GM11168 (cell line): Measurements from ENCODE around the gene SYT7.
"Not testable (repeated sequence)": the region's sequence is repeated elsewhere in the genome, so short reads cannot be mapped to it uniquely, and the experiment has no call there.

Source experiments
- in situ Hi-C: fragments of 300-500 bp; cut with MboI; formaldehyde crosslinking; loops from one replicate; pipeline ENCODE4 v1.12.0; 2022; ENCODE audit warnings: low sequenced_read_pairs; ENCODE audit not compliant: unreplicated experiment

SYT7 gene, protein sequence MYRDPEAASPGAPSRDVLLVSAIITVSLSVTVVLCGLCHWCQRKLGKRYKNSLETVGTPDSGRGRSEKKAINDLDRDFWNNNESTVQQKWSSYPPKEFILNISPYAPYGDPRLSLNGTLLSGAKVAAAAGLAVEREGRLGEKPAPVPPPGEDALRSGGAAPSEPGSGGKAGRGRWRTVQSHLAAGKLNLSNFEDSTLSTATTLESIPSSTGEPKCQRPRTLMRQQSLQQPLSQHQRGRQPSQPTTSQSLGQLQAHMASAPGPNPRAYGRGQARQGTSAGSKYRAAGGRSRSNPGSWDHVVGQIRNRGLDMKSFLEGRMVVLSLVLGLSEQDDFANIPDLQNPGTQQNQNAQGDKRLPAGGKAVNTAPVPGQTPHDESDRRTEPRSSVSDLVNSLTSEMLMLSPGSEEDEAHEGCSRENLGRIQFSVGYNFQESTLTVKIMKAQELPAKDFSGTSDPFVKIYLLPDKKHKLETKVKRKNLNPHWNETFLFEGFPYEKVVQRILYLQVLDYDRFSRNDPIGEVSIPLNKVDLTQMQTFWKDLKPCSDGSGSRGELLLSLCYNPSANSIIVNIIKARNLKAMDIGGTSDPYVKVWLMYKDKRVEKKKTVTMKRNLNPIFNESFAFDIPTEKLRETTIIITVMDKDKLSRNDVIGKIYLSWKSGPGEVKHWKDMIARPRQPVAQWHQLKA

DNA sequence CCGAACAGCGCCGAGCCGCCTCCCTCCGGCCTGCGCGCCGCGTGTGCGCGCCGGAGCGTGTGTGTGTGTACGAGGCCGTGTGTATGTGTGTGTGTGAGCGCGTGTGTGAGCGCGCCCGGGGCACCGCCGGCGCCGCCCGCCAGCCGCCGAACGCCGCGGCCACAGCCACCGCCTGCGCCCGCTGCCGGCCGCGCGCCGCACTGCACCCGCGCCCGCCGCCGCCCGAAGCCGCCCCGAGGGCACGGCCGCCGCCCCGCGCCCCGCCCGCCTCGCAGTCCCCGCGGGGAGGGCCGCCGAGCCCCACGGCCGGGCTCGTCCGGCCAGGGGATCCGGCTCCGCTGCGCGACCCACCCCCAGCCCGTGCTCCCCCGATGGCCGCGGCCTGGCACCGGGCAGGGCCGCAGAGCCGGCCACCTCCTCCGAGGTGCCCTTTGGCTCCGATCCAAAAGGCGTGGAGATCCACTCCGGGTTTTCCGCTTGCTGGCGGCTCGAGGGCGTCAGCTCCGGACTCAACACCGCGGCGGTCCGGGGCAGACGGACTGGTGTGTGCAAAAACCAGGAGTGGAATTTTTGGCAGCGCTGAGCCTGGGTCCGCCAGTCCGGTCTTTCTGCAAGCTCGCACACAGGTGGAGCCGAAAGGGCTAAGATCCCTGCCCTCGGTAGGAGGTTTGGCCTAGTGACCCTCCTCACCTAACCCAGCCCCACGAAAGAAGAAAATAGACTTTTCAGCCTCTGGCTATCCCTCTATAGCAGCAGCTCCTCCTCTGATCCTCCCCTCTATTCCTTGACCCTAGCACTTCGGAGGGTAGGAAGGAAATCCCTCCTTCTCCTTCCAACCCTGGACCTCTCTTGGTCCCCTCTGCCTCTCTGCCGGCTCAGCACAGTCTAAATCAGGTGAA is at the start of gene SYT7:
Gene SYT7 (minus strand): TSS at position 47 of the 899 bp plus-strand sequence. CDS start 256 bp downstream, outside the sequence.
- in situ Hi-C loops = no loop called here

DNA sequence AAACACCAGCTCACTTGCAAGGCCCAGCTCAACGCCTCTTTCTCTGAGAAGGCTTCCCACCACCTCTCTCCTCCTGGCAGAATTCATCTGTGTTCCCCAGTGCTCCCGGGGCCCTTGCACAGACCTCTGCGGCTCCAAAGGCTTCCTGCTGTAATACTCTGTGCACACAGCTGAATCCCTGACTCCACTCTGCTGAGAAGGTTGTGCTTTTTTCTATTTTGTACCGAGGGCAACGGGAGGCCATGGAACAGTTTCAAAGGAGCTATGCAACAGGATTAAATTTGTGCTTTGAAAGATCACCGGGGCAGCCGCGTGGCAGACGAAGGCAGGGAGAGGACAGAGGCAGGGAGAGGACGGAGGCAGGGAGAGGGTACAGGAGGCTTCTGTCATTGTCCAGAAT is 49.2 kb upstream of the SYT7 start:
- in situ Hi-C loops = no loop called here

DNA sequence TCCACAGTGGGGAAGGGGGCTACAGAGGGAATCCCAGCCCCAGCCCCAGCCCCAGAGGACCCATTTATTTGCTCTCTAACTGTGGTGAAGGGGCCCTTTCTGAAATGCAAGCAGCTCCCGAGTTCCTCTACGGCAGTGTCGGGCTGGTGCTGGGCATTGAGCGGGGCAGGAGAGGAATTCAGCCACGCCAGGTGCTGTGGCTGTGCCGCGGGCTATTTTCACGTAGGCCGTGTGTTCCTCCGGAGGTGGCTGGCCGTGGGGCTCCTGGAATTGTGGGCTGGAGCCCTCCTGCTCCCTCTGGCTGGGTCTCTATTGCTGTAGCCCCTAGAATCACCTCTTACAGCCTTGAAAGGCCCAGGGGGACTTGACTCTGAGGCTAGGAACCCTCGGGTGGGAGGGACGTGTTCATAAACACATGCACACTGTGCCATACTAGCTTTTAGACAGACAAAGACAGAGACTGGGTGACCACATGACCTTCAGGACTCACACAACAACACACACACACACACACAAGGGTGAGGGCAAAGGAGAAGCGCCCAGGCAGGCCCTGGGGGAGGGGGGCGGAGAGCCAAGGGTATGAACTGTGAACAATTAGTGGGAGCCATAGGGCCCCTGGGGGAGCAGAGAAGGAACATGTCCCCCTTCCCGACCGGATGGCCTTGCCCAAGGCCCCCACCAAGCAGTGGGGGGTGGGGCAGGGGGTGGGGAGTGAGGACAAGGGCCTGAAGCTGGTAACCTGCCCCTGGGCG is 48.4 kb upstream of the SYT7 start:
- in situ Hi-C loops = no loop called here

DNA sequence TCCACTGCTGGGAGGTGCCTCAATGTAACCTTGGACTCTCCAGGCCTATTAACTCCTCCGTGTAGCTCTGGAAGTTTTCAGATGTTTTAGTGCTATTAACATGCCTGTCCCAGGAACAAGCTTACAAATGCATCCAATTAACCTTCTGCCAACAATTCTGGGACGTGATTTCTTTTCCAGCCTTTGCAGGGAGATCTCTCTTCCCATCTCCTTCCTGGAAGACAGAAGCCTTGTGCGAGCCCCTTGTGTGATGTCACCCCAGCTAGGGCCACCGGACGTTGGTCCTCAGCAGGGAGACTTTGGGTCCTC is 47.7 kb upstream of the SYT7 start:
- in situ Hi-C loops = no loop called here

DNA sequence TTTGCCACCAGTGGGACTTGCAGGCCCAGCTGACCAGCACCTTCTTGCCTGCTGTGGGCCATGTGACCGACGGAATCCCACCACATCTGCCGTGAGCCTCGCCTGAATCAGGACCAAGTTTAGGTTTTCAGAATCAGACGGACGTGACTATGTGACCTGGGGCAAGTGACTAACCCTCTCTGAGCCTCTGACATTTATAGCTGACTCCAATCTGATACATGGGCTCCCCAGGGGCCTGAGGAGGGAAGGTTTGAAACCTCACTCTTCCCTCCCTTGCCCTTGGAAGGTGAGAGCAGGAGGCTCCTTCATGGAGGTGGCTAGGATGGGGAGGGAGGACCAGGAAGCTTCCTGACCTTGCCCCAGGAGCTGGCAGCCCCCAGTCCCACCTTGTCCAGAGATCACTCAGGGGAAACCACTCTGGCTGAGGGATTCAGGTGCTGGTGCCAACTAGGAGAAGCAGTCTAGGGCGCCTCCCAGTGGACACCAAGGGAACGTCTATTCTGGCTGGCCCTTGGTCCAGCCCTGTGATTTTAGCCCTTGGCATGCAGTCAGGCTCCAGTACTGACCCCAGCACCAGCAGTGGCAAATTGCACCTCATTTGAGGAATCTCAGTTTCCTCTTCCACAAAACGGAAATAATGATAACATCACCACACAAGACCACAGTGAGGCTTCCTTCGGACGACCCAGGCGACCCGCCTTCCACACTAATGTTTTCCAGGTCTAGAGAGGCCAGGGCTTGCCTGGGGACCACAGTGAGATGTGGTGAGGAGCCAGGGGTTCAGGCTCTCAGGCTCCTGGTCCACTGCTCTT is 47.2 kb upstream of the SYT7 start:
- in situ Hi-C loops = no loop called here

DNA sequence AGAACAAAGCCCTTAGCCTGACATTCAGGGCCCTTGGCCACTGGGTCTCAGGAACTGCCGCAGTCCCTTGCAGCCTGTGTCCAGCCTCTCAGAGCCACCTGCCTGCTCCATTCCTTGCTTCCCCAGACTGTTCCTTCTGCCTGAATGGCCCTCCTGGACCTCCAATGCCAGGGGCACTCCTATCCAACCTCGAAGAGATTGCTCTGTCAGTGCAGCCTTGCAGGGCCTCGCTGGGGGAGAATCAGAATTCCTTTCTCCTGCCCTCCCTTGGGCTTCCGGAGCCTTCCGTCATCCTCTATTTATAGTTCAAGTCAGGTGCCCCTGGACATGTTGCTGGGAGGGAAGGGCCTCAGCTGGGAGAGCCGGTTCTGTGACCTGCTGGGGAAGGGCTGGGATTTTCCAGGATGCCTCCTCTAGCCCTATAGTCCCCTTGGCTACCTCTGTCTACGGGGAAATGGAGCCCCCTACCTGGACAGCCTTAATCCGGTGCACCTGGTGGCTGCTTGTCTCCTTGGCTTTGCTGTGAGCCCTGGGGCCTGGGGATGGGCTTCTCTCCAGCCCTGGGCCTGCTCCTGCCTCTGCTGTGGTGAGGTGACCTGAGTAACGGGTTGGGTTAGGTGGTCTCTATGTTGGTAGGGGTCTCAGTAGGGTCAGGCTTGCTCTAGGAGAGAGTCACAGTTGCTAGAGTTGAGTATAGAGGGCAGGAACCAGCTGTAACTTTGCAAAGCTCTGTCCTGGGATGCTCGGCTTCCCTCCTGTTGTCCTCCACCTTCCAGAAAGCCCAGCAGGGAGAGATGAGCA is 45.9 kb upstream of the SYT7 start:
- in situ Hi-C loops = no loop called here

DNA sequence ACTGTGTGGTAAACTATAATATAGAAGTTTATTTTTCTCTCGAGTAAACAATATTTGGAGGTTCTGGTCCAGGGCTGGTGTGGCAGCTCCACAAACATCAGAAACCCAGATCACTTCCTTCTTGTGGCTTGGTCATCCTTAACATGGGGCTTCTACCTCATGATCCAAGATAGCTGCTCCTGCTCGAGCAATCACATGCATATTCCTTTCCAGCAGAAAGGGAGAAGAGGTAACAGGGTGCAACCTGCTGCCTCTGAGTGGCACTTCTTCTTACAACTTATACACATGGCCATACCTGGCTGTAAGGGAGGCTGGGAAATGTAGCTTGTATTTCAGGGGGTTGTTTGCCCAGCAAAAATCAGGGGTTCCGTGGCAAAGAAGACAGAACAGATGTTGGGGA is 44.6 kb upstream of the SYT7 start:
- in situ Hi-C loops = no loop called here

DNA sequence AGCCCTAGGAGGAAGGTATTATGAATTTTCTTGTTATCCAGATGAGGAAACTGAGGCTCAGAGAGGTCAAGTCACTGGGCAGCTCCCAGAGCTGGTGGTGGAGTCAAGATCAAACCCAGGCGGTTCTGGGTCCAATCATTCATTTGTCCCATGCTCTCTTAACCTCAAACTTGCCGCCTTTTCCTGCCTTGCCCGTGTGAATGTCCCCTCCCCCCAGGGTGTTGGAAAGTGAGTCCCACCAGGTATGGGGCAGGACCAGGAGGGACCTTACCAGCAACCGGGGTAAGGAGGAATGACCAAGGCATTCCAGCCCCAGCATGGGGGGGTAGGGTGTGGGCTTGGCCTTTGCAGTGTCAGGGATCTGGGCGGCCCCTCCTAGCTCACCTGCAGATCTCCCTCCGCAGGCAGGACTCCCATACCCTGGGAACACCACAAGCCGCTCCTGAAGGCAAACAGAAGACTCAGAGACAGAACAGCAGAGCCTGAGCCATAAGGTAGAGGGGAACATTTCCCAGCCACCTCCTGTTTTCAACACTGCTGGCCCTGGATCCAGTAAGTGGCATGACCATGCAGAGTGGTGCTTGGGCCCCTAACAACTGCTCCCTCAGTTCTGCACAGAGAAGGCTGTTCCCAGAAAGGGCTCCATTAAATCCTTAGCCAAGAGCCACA is 41.2 kb upstream of the SYT7 start:
- in situ Hi-C loops = no loop called here

DNA sequence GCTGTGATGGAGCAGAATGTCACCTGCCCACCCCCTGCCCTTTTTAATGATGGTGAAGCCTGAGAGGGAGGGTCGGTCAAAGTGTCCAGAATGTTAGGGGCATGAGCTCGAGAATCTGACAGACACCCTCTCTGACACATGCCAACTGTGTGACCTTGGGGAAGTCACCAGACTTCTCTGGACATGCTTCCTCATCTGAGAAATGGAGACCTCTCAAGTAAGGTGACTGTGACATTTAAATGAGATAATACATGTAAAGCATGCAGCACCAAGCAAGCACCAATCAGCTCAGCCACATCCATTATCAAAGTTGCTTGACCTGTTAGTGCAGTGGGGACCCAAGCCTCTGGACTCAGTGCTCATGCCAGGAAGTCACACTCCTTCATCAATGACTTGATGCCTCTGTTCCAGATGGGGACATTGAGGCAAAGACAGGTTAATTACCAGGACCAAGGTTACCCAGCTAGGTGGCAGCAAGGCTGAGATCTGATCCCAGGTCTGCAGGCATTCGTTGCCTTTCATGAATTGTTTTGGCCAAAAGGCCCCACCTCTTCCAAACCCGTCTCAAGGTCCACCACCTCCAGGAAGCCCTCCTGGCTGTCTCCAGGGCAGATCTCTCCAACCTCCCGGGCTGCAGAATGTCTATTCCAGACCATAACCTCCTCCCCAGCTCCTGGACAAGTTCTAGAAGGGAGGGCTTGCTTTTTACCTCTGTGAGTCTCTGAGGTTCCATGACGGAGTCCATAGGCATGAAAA is 38.8 kb upstream of the SYT7 start:
- in situ Hi-C loops = no loop called here

DNA sequence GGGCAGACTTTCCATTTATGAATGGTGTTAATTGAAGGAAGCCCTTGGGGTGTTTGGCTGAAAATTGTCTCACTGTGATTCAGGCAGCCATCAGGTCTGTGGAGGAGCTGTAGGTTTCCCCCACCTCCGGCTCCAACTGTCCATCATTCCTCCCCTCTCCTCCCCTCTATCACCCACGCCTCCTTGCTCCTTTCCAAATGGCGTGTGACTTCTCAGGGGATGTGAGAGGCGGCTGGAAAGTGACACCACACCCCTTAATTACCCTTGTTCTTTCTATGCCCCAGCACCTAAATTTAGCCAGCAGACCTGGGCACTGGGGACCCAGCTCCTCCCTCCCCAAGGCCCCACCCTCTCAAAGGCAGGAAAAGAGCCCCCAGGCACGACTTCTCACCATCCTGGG is 38.1 kb upstream of the SYT7 start:
- in situ Hi-C loops = no loop called here

DNA sequence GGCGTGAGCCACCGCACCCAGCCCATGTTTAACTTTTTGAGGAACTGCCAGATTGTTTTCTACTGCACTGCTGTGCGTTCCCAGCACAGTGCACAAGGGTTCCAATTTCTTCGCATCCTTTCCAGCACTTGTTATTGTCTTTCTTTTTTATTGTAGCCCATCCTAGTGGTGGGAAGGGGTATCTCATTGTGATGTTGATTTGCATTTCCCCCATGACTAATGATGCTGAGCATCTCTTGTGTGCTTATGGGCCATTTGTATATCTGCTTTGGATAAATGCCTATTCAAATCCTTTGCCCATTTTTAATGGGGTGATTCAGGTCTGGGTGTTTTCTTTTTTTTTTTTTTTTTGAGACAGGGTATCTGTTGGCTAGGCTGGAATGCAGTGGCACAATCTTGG is 36.6 kb upstream of the SYT7 start:
- in situ Hi-C loops = no loop called here

DNA sequence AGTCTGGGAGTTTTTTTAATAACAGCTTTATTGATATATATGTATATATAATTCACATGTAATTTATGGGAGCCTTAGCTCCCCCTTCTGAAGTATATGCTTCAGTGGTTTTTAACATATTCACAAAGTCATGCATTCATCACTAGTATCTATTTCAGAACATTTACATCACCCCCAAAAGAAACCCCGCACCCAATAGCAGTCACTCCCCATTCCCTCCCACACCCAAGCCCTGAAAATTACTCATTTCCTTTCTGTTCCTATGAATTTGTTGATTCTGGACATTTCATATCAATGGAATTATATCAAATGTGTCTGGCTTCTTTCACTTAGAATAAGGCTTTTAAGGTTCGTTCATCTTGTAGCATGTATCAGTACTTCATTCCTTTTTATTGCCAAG is 35.6 kb upstream of the SYT7 start:
- in situ Hi-C loops = no loop called here

DNA sequence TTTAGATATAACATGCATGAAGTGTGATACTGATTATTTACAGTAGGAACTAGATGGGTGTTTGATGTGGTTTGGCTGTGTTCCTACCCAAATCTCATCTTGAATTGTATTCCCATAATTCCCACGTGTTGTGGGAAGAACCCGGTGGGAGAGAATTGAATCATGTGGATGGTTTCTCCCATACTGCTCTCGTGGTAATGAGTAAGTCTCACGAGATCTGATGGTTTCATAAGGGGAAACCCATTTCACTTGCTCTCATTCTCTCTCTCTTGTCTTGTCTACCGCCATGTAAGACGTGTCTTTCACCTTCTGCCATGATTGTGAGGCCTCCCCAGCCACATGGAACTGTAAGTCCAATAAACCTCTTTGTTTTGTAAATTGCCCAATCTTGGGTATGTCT is 33.9 kb upstream of the SYT7 start:
- in situ Hi-C loops = not testable (repeated sequence)

DNA sequence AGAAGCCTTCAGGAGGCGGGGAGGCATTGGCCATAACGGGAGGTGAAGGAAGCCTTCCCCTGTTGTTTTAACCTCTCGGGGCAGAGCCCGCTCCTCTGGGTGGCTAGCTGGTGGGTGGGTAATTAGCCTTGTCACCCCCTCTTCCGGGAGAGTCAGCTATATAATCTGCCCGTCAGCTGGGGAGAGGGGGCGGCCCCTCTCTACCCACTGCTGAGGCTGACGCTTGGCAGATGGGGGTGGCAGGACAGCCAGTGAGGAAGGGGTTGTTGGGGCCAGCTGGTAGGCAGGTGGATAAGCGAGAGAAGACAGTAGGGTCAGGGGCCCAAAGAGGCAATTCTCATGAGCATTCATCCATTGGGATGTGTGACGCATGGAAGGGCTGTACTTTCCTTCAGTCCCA is 33.0 kb upstream of the SYT7 start:
- in situ Hi-C loops = no loop called here

DNA sequence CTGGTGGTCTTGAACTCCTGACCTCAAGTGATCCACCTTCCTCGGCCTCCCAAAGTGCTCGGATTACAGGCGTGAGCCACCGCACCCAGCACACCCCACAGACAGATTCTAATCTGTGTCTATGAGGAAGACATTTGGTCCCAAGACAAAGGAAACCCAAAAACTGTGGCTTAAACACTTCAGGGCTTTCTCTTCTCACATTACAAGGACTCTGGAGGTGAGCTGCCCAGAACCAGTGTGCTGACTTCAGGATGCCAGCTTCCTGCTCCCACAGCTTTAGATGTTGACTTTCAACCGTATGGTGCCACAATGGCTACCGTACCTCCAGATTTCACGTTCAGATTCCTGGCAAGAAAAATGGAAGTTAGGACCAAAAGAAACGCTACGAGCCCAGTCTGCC is 32.2 kb upstream of the SYT7 start:
- in situ Hi-C loops = no loop called here

DNA sequence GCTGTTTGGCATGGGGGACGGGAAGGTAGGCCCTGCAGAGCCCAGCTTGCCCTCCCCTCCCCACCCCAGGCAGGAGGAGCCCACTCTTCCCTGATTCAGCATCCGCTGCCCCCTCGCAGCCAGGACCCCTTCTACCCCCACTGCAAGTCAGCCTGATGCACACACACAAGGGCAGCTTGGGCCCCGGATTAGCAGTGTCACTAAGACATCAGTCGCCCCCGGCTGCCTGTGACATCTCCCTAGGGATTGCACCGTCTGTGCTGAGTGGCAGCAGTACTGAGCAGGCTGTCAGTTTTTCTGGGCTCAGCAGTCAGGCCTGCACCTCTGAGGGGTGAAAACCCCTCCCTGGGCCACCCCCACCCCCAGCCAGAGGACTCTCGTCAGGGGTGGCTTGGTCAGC is 30.4 kb upstream of the SYT7 start:
- in situ Hi-C loops = no loop called here

DNA sequence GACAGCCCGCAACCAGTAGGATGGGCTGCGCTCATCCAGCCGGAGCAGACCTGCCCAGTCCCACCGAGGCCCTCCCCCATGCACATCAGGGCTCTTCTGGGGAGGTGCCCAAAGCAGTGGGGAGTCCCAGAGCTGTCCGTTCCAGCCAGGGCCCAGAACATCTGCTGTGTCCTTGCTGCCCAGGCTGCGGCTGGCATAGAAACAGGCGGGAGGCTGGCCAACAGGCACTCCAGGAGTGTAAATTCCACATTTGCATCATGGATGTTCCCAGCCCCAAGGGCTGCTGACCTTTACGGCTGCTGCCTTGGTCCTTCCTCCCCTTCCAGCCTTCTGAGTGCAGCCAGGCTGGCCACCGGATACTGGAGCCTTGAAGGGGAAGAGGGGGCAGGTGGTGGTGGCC is 30.0 kb upstream of the SYT7 start:
- in situ Hi-C loops = no loop called here

DNA sequence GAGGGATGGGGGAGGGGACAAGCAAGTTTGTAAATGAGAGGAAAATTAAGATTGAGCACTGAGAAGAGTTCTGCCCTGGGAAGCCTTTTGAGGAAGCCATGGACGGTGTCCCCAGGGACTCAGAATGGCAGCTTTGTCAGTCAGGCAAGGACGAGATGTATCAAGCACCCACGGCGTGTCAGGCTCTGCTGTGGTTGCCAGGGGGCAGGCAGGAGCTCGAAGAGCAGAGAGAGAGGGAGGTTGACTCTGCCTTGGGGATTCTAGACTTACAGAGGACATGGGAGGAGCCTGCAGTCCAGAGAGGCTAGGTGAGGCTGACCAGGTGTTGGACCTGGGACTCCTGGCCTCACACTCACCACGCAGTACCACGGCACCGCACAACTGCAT is 29.1 kb upstream of the SYT7 start:
- in situ Hi-C loops = no loop called here
